PC-3 (cell line): ENCODE measurements around the gene MYORG. TPM values are rescaled to one million over a fixed set of nuclear protein-coding genes. Genes with fewer than 3 reads are reported as not detected.

Experiments
- ATAC-seq: fragments of 200-7000 bp; cut with Tn5 transposase; 2 replicates; pipeline ENCODE4 v1.9.1; 2020; ENCODE audit warnings: mild to moderate bottlenecking, moderate library complexity
- BruUV-seq: library from RNA; stranded (reverse); fragments of 400-500 nt; replicated peaks from 2 replicates; lab custom pipeline; 2021; lab: Mats Ljungman, UMichigan
- CTCF ChIA-PET: fragments of 300-600 bp; sonication (Branson Sonifier 250); formaldehyde crosslinking; loops from one replicate; lab custom pipeline; 2022; ENCODE audit warnings: antibody characterized with exemption; lab: Charles Lee
- POLR2A ChIA-PET: fragments of 300-600 bp; sonication (Branson Sonifier 250); formaldehyde crosslinking; loops from one replicate; lab custom pipeline; 2022; ENCODE audit warnings: antibody characterized with exemption; ENCODE audit not compliant: unreplicated experiment; lab: Charles Lee
- DNase-seq: peaks from one replicate; pipeline ENCODE4 v3.0.0-alpha.2; 2015
- H2AFZ ChIP-seq: fragments of 300-600 bp; sonication (generic); 2 replicates; pipeline ENCODE4 v1.6.0; 2016; ENCODE audit warnings: antibody characterized with exemption, low read length
- H3F3A ChIP-seq: fragments of 300-600 bp; sonication (generic); one replicate; pipeline ENCODE4 v1.6.0; 2017; ENCODE audit warnings: antibody characterized with exemption, low read length, control low read depth, mild to moderate bottlenecking; ENCODE audit not compliant: unreplicated experiment
- H3K27ac ChIP-seq: fragments of 300-600 bp; sonication (generic); 2 replicates; pipeline ENCODE4 v1.5.1; 2016; ENCODE audit warnings: mild to moderate bottlenecking, low read length
- H3K27me3 ChIP-seq: fragments of 300-600 bp; sonication (generic); 2 replicates; pipeline ENCODE4 v1.6.1; 2016; ENCODE audit warnings: low read length, mixed read lengths
- H3K36me3 ChIP-seq: fragments of 300-600 bp; sonication (generic); 2 replicates; pipeline ENCODE4 v1.6.1; 2016; ENCODE audit warnings: low read depth, mixed run types, low read length, mixed read lengths
- H3K4me1 ChIP-seq: fragments of 300-600 bp; sonication (generic); 2 replicates; pipeline ENCODE4 v1.5.1; 2016; ENCODE audit warnings: low read length; ENCODE audit not compliant: insufficient read depth
- H3K4me2 ChIP-seq: fragments of 300-600 bp; sonication (generic); 2 replicates; pipeline ENCODE4 v1.6.0; 2016; ENCODE audit warnings: low read length
- H3K4me3 ChIP-seq: fragments of 300-600 bp; sonication (generic); 2 replicates; pipeline ENCODE4 v1.5.1; 2016; ENCODE audit warnings: mild to moderate bottlenecking, low read length, mixed read lengths
- H3K79me2 ChIP-seq: fragments of 300-600 bp; sonication (generic); 2 replicates; pipeline ENCODE4 v1.6.1; 2017; ENCODE audit warnings: low read length, mixed read lengths
- H3K9ac ChIP-seq: fragments of 300-600 bp; sonication (generic); 2 replicates; pipeline ENCODE4 v1.6.0; 2016; ENCODE audit warnings: mild to moderate bottlenecking, low read length
- H3K9me2 ChIP-seq: fragments of 300-600 bp; sonication (generic); replicated peaks from 2 replicates; pipeline ENCODE4 v1.6.1; 2016; ENCODE audit warnings: mixed run types, low read length, mixed read lengths
- H3K9me3 ChIP-seq: fragments of 300-600 bp; sonication (generic); 2 replicates; pipeline ENCODE4 v1.6.1; 2016; ENCODE audit warnings: low read length, mixed read lengths
- H4K20me1 ChIP-seq: fragments of 300-600 bp; sonication (generic); 2 replicates; pipeline ENCODE4 v1.6.1; 2016; ENCODE audit warnings: low read length, mixed read lengths
- EZH2 ChIP-seq: fragments of 300-600 bp; sonication (generic); IDR thresholded peaks from one replicate; pipeline ENCODE4 v1.6.1; 2017; ENCODE audit warnings: antibody characterized with exemption, mild to moderate bottlenecking, low read length; ENCODE audit not compliant: unreplicated experiment
- EZH2phosphoT487 ChIP-seq: fragments of 300-600 bp; sonication (generic); IDR thresholded peaks from 2 replicates; pipeline ENCODE4 v1.6.1; 2018; ENCODE audit warnings: mild to moderate bottlenecking, antibody characterized with exemption, low read length, borderline replicate concordance
- intact Hi-C: fragments of 100-400 bp; cut with micrococcal nuclease; formaldehyde crosslinking; loops from 2 replicates; pipeline ENCODE4 v1.9.0; 2023
- total RNA-seq: library from RNA; depleted of rRNA; stranded (reverse); fragments of >200 nt; gene quantifications from 2 replicates; pipeline ENCODE4 v1.2.3, GENCODE V29; 2014
- TF ChIP-seq, protein P1 (sequence below): fragments of 300-600 bp; sonication (generic); conservative IDR thresholded peaks from 2 replicates; pipeline ENCODE4 v1.5.1; 2017; ENCODE audit warnings: antibody characterized with exemption, low read depth, mild to moderate bottlenecking, low read length

Gene MYORG
- total RNA-seq, 1 experiment from 2014 or later = 3.4 TPM

DNA sequence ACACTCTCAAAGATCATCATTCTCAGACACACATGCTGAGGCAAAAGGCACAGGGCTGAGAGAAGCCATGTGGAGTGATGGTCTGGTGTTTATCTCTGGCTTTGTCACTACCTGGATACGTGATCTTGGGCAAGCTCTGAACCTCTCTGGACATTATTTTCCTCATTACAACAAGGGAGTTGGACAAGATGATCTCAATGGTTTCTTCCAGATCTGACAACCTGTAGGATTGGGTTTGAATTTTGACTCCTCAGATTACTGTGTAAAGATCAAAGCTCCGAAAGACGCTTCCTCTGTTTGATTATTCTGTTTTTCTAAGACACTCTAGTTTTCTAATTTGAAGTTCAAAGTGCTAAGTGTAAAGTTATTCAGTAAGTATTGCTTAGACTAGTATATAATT lies 27.4 kb downstream of the MYORG start:
- no peak for ATAC-seq
- Histone ChIP-seq H3K27me3 (no peaks in the 10 kb centered on the region), H3K9ac (no peak overlapping the region), H3K4me2 (no peak overlapping the region), H3K36me3 (no peaks in the 10 kb centered on the region), H4K20me1 (no peaks in the 10 kb centered on the region), H3K79me2 (no peaks in the 10 kb centered on the region), H2AFZ (no peak overlapping the region), H3K4me1 (no peaks in the 10 kb centered on the region), H3K27ac (no peak overlapping the region), H3F3A (no peaks in the 10 kb centered on the region), H3K9me2 (no peaks in the 10 kb centered on the region), H3K4me3 (no peak overlapping the region), H3K9me3 (no peaks in the 10 kb centered on the region)
- intact Hi-C loops = no loop called here
- no peak for DNase-seq
- TF ChIP-seq EZH2phosphoT487 = no peak
- TF ChIP-seq EZH2 = no peak
- TF ChIP-seq, protein P1, sequence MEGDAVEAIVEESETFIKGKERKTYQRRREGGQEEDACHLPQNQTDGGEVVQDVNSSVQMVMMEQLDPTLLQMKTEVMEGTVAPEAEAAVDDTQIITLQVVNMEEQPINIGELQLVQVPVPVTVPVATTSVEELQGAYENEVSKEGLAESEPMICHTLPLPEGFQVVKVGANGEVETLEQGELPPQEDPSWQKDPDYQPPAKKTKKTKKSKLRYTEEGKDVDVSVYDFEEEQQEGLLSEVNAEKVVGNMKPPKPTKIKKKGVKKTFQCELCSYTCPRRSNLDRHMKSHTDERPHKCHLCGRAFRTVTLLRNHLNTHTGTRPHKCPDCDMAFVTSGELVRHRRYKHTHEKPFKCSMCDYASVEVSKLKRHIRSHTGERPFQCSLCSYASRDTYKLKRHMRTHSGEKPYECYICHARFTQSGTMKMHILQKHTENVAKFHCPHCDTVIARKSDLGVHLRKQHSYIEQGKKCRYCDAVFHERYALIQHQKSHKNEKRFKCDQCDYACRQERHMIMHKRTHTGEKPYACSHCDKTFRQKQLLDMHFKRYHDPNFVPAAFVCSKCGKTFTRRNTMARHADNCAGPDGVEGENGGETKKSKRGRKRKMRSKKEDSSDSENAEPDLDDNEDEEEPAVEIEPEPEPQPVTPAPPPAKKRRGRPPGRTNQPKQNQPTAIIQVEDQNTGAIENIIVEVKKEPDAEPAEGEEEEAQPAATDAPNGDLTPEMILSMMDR = no peak
- ChIA-PET POLR2A (no interaction called here), CTCF (no interaction called here)
- BruUV-seq = no TSS peak

DNA sequence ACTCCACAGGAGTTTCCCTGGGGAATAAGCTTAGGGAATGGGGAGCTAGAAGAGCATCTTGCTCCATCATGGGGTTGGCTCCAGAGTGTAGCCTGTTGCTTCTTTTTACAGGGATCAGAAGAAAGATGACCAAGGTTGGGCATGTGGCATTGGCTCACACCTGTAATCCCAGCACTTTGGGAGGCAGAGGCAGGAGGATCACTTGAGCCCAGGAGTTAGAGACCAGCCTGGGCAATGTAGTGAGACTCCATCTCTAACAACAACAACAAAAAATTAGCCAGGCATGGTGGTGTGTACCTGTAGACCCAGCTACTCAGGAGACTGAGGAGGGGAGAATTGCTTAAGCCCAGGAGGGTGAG lies 28.9 kb downstream of the MYORG start:
- CTCF ChIA-PET = no interaction called here
- POLR2A ChIA-PET = no interaction called here
- Histone ChIP-seq H3K4me1 (no peaks in the 10 kb centered on the region), H3K27me3 (no peaks in the 10 kb centered on the region), H3K4me3 (no peak overlapping the region), H3K79me2 (no peaks in the 10 kb centered on the region), H3K27ac (no peak overlapping the region), H3K4me2 (no peak overlapping the region), H2AFZ (no peak overlapping the region), H3K9me3 (no peaks in the 10 kb centered on the region), H3K9me2 (no peaks in the 10 kb centered on the region), H4K20me1 (no peaks in the 10 kb centered on the region), H3K36me3 (no peaks in the 10 kb centered on the region), H3F3A (no peaks in the 10 kb centered on the region), H3K9ac (no peak overlapping the region)
- DNase-seq (no peak), ATAC-seq (no peak)
- intact Hi-C loops = no loop called here
- BruUV-seq = no TSS peak
- TF ChIP-seq, protein P1 = no peak
- TF ChIP-seq EZH2 (no peak), EZH2phosphoT487 (no peak)

DNA sequence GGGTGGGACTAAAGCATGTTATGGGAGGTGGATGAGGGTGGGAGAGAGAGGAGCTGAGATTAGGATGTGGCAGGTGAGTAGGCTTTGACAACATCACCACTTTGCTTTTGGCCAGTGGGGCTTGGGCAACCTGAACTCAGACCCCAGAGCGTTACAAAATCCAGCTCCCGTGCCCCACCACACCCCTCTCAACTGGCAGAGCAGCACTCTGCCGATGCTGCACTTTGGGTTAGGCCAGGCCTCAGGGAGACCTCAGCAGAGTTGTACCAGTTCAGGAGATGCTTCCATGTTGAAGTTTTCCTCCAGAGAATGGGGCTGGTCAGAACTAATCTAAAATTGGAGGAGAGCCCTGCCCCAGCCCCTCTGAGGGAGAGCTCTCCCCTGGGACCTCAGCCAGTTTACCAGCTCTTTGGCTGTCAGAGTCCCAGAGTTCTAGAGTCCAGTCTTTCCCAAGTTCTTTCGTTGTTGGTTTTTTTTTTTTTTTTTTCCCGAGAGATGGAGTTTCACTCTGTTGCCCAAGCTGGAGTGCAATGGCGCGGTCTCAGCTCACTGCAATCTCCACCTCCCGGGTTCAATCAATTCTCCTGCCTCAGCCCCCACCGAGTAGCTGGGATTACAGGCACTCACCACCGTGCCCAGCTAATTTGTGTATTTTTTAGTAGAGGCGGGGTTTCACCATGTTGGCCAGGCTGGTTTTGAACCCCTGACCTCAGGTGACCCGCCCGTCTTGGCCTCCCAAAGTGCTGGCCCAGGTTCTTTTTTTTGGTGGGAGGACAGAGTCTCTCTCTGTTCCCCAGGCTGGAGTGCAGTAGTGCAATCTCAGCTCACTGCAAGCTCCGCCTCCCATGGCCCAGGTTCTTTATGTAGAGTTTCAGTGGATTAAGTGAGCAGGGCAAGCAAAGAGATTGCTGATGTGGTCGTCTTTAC lies 29.6 kb downstream of the MYORG start:
- ChIA-PET POLR2A (no interaction called here), CTCF (no interaction called here)
- Histone ChIP-seq H3K36me3 (no peaks in the 10 kb centered on the region), H3K27ac (no peak overlapping the region), H3K27me3 (no peaks in the 10 kb centered on the region), H3K9me3 (no peaks in the 10 kb centered on the region), H4K20me1 (no peaks in the 10 kb centered on the region), H3K4me2 (no peak overlapping the region), H3F3A (no peaks in the 10 kb centered on the region), H3K4me1 (no peaks in the 10 kb centered on the region), H3K4me3 (no peak overlapping the region), H3K79me2 (no peaks in the 10 kb centered on the region), H3K9me2 (no peaks in the 10 kb centered on the region), H2AFZ (no peak overlapping the region), H3K9ac (no peak overlapping the region)
- no TSS peak for BruUV-seq
- DNase-seq (no peak), ATAC-seq (no peak)
- TF ChIP-seq, protein P1 = no peak
- no peak for TF ChIP-seq EZH2phosphoT487
- TF ChIP-seq EZH2 = no peak
- intact Hi-C loops = no loop called here
